Measurements from ENCODE around the gene CRLF2. TPM values are rescaled to one million over a fixed set of nuclear protein-coding genes. Genes with fewer than 3 reads are reported as not detected.

The CRLF2 gene
- total RNA-seq, 3 donors from 2014 or later (not counting 1 experiment from before 2014, with no cell fraction given) = 1.3 TPM; not detected in 2

DNA sequence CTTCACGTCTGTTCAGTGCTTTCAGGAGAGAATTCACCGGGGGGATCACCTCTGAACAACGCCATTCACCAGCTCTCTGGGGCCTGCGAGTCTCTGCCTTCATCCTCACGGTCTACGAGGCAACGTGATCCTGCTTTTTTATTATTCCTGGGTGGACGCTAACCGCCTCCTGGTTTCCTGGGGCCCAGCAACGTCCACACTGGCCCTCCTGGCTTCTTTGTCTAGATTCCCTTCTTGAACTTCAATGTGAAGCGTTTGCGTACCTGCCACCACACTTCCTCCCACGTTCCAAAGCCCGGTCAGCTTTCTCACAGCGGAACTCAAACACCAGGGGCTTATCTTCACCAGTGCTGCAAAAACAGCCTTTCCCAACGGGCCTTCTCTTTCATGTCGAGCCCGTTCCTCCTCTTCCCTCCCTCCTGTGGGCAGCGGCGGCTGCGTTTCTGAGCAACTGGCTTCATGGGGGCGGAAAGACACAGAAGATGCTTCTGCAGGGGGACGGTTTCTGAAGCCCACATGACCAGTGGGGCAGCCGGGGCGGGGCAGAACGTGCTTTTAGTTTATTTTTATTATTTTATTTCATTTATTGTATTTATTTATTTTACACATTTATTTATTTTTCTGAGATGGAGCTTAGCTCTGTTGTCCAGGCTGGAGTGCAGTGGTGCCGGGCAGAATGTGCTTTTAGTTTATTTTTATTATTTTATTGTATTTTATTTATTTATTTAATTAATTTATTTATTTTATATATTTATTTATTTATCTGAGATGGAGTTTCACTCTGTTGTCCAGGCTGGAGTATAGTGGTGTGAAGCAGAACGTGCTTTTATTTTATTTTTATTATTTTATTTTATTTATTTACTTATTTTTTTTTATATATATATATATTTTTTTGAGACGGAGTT is 64.6 kb downstream of the CRLF2 start:
- H3K27ac ChIP-seq (ENCODE audit: low read length) = no peak overlapping the region
- no peaks in the 10 kb centered on the region for H3K9me3 Mint-ChIP-seq
- H3K36me3 Mint-ChIP-seq = no peaks in the 10 kb centered on the region
- 72% methylated on average over 22 of the region's 29 CpGs for WGBS (ENCODE audit: insufficient coverage)
- no peaks in the 10 kb centered on the region for H3K27me3 ChIP-seq (ENCODE audit: control insufficient read depth, insufficient read depth, low read length)
- intact Hi-C loops (cut with micrococcal nuclease) = no loop called here
- no peak for TF ChIP-seq CTCF (IDR thresholded peaks at IDR 0.05)
- no peak overlapping the region for H3K4me3 Mint-ChIP-seq
- H3K36me3 ChIP-seq (ENCODE audit: control insufficient read depth, insufficient read depth, low read length) = no peaks in the 10 kb centered on the region
- H3K4me3 ChIP-seq (ENCODE audit: low read length) = no peak overlapping the region
- no peak for ATAC-seq
- H3K27me3 Mint-ChIP-seq (ENCODE audit: low read depth in 2 of 2) = peaks cover 9% of the 10 kb centered on the region in 2 donors
- H3K4me1 ChIP-seq (ENCODE audit: control insufficient read depth, insufficient read depth, low read length) = no peaks in the 10 kb centered on the region
- H3K27ac Mint-ChIP-seq = no peak overlapping the region
- H3K4me1 Mint-ChIP-seq = no peaks in the 10 kb centered on the region
- DNase-seq = no peak
- H3K9me3 ChIP-seq (ENCODE audit: control insufficient read depth, insufficient read depth, low read length) = no peaks in the 10 kb centered on the region

GRCh38 chrX:1144293-1144692 is 68.2 kb downstream of the CRLF2 start:
- H3K27me3 Mint-ChIP-seq (ENCODE audit: low read depth in 2 of 2) = no peaks in the 10 kb centered on the region
- intact Hi-C loops (cut with micrococcal nuclease) = no loop called here
- no peak overlapping the region for H3K4me3 ChIP-seq (ENCODE audit: low read length)

More at GRCh38 chrX:1144293-1144692, 68.2 kb downstream of the CRLF2 start:
- Histone ChIP-seq H3K36me3 (ENCODE audit: control insufficient read depth, insufficient read depth, low read length) (no peaks in the 10 kb centered on the region), H3K27me3 (ENCODE audit: control insufficient read depth, insufficient read depth, low read length) (no peaks in the 10 kb centered on the region), H3K27ac (ENCODE audit: low read length) (no peak overlapping the region), H3K9me3 (ENCODE audit: control insufficient read depth, insufficient read depth, low read length) (no peaks in the 10 kb centered on the region), H3K4me1 (ENCODE audit: control insufficient read depth, insufficient read depth, low read length) (no peaks in the 10 kb centered on the region)
- Mint-ChIP-seq H3K4me1 (no peaks in the 10 kb centered on the region), H3K27ac (no peak overlapping the region), H3K36me3 (no peaks in the 10 kb centered on the region), H3K4me3 (no peak overlapping the region), H3K9me3 (no peaks in the 10 kb centered on the region)
- TF ChIP-seq CTCF (IDR thresholded peaks at IDR 0.05) = no peak
- 86% methylated on average over 11 of the region's 11 CpGs for WGBS (ENCODE audit: insufficient coverage)
- DNase-seq = no peak
- ATAC-seq = no peak

Other genes with a start within 250 kb of the CRLF2 start
- gene CSF2RA, start 56.2 kb upstream of the CRLF2 start, total RNA-seq = 10 to 100 TPM in 1 of 3 donors, 1 to 10 TPM in 2; 2.6 to 13.3 (median 5.9) TPM
- gene IL3RA, start 124.1 kb upstream of the CRLF2 start, total RNA-seq = 10 to 100 TPM in 1 of 3 donors, 1 to 10 TPM in 2; 3.3 to 97.9 (median 4.4) TPM
- gene SLC25A6, start 179.5 kb upstream of the CRLF2 start, total RNA-seq = 100 to 1,000 TPM; 157 to 197 (median 178) TPM
- 10 to 100 TPM; 58.5 to 80.3 (median 66.1) TPM for gene ASMTL, start 240.3 kb upstream of the CRLF2 start, total RNA-seq